HG03439 (cell line): ENCODE data around the gene TAF1C.

Source experiments
- ATAC-seq: cut with Tn5 transposase; IDR thresholded peaks from one replicate; pipeline ENCODE4 v1.9.1; 2021; ENCODE audit warnings: mild to moderate bottlenecking, moderate library complexity; ENCODE audit not compliant: unreplicated experiment

The TAF1C gene

GRCh38 chr16:84161037-84161436 lies 25.8 kb downstream of the TAF1C start:
- no peak for ATAC-seq

DNA sequence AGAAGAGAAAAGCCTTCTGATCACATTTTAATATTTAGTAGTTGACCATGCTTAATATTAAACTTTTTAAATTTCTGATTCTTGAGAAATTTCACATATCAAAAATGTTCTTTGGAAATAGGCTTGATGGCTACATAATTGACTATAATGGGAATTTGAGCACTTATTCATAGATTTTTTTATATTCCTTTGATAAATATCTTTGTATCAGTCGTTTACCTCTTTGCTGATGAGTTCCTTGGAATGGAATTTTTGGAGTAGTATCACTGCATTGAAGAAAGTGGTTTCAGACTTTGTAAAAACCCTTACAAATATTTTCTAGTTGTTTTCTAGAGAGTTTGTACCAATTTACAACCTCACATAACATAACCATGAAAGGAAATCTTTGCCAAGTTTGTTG lies 27.1 kb downstream of the TAF1C start:
- ATAC-seq = no peak

- no peak for ATAC-seq
These were observed 27.9 kb downstream of the TAF1C start for GRCh38 chr16:84159007-84159406.

- ATAC-seq = no peak
These were observed 30.5 kb downstream of the TAF1C start for GRCh38 chr16:84156342-84156784.

GRCh38 chr16:84155771-84156170 lies 31.1 kb downstream of the TAF1C start:
- no peak for ATAC-seq

GRCh38 chr16:84155226-84155625 lies 31.6 kb downstream of the TAF1C start:
- no peak for ATAC-seq

DNA sequence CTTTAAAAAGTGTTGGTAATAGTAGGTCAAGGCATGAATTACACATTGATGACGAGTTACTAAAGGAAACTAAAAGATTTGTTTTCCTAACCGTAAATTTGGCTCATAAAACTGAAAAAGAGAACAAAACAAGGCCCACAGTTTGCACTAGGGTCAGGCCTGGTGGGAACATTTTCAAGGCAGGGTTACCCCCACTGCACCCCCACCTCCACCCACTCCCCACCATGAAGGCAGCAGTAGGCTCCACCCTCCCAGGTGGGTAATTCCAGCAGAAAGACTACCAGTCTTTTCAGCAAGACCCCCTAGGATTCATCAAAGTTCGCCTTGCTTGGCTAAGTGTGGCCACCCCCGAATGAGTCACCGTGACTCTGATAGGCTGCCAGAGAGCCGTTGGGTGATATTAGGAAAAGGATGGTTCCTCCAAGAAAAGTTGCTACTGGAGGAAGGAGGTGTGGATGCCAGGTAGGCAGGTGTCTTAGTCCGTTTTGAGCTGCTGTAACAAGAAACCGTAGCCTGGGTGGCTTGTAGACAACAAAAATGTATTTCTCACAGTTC lies 33.1 kb downstream of the TAF1C start:
- ATAC-seq = no peak

DNA sequence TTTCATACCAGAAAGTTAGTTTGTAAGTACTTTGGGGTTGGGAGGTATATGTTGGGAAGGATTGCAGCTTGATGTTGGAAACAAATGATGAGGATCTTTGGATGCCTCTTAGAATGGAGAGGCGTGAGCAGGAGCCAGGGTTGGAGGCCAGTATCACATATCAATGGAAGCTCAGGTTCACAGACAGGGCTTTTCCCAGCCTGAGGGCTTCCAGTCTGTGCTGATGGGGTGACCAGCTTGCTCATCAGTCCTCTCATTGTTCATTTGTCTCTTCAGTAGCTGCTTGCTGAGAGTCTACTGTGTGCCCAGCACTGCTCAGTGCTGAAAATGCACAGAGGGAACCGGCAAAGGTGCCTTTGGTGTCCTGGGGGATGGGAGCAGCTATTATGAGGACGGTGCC lies 35.9 kb downstream of the TAF1C start:
- no peak for ATAC-seq

- ATAC-seq = peak; percentile 76
These were observed 41.8 kb downstream of the TAF1C start, which contains the start of the genes DNAAF1 and HSDL1 for GRCh38 chr16:84144859-84145639. Gene DNAAF1, plus strand, starts transcription at chr16:84145308. Its CDS starts 133 bp downstream, at chr16:84145441. Gene HSDL1, minus strand, starts transcription at chr16:84145177. Its CDS starts 13,856 bp downstream, at chr16:84131321.

DNA sequence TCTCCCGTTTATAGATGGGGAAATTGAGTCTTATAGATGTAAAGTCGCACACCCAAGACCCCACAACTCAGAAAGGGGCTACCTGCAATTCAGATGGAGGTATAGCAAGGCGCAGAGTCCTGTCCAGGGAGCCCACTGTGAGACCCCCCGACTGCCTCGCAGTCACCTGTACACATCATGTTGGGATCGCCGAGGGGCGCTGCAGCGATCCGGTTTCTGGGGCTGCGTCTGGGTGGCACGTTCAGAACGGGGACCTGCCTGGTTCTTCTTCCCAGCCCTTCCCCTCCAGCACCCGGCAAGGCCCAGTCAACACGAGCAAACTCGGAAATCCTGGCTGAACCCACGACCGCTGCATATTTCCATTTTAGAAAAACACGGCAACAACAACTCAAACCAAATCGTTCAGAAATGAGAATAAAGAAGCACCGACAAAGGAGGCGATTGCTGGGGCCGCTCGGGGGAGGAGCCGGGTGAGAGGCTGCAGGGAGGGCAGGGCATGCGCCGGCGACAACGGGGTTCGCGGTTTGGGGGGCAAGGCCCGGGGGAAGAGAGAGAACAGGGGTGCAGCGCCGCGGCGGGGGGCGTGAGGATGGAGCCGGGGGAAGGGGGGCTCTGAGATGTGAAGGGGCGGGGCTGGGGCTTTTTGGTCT lies 42.5 kb downstream of the TAF1C start:
- no peak for ATAC-seq

DNA sequence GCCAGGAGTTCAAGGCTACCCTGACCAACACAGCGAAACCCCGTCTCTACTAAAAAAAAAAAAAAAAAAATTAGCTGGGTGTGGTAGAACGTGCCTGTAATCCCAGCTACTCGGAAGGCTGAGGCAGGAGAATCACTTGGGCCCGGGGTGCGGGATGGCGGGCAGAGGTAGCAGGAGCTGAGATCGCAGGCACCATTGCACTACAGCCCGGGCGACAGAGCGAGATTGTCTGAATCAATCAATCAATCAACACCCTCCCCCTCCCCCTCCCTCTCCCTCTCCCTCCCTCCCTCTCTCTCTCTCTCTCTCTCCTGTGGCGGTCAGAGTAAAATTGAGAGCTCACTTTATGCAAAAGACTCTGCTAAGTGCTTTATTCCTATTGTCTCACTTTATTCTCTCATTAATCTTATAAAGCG lies 43.1 kb downstream of the TAF1C start:
- ATAC-seq = no peak

DNA sequence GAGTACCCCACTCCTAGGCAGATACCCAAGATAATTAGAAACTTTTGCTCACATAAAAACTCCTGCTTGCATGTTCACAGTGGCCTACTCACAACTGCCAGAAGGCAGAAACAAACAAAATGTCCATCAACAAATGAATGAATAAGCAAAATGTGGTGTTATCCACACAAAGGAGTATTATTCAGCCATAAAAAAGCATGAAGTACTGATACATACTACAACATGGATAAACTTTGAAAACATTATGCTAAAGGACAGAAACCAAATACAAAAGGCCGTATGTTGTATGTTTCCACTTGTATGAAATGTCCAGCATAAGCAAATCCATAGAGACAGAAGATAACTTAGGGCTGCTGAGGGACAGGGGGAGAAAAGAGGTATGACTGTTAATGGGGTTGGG lies 43.8 kb downstream of the TAF1C start:
- no peak for ATAC-seq

DNA sequence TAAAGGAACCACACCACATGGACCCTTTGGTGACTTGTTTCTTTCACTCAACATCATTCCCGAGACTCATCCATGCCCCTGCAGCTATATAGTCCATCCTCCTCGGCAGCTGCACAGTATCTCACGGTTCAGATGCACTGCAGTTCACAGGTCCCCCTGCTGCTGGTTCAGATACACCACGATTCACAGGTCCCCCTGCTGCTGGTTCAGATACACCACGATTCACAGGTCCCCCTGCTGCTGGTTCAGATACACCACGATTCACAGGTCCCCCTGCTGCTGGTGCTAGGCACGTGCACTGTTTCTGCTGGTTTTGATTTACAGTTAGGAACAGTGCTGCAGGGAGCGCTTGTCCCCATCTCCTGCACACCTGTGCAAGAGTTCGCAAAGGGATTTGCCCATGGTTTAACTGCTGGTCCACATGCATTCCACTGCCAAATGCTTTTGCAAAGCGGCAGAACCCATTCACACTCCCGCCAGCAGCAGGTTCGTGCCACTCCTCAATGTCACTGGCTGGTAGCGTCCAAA lies 45.6 kb downstream of the TAF1C start:
- ATAC-seq = no peak

DNA sequence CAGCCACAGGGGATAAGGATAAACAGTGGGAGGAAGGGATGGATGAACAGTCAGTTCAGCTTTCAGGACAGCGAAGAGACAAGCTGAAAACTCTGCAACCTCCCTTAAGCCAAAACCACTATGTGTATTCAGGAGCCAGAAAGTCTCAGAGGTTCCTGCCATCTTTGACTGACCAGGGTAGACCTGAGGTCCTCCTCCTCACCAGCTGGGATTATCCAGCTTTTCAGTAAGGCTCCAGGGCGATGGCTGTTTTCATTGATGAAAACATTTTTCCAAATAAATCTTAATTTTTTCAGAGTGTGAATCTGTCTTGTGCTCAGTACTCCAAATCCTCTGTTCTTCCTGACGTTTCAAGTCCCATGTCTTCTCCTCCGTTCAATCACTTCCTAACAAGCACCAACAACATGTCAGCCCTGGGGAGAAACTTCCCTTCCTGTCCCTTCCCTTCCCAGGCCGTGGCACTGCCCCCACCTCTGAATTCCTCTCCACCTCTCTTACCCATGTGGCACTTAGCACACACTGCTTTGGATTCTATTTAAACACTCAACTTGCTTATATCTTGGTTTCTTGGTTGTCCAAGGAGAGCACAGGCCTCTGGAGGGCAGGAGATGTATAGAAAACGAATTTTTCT lies 47.1 kb downstream of the TAF1C start:
- no peak for ATAC-seq

- peak; percentile 82 for ATAC-seq
These were observed 47.8 kb downstream of the TAF1C start for GRCh38 chr16:84138824-84139627.

- ATAC-seq = no peak
These were observed 48.4 kb downstream of the TAF1C start for GRCh38 chr16:84138500-84138823.

- ATAC-seq = no peak
These were observed 49.0 kb downstream of the TAF1C start for GRCh38 chr16:84137769-84138357.

- no peak for ATAC-seq
These were observed 49.6 kb downstream of the TAF1C start for GRCh38 chr16:84137287-84137686.

GRCh38 chr16:84136331-84137125 lies 50.3 kb downstream of the TAF1C start:
- ATAC-seq = no peak
